ENCODE measurements around the gene SPATA13. TPM values are rescaled to one million over a fixed set of nuclear protein-coding genes. Genes with fewer than 3 reads are reported as not detected.

The SPATA13 gene
- total RNA-seq, 1 donor from 2014 or later, result 11.9 TPM

- no peak for DNase-seq (ENCODE audit: low read depth)
These were observed 194.6 kb downstream of the SPATA13 start for GRCh38 chr13:24355103-24355502.

- DNase-seq (ENCODE audit: low read depth), result no peak
These were observed 195.8 kb downstream of the SPATA13 start for GRCh38 chr13:24356270-24356669.

MicroRNAs encoded within 50 kb of the gene (microRNA counts, 767-probe panel; counts per million panel counts)
- not detected for microRNA hsa-miR-2276

Small RNAs within 50 kb of the gene (microRNA-seq; reads per million reads assigned to microRNA genes)
- 0.48 reads per million for gene MIR2276

Other genes starting within 250 kb of the SPATA13 start
- not detected in 2 replicates for gene C1QTNF9, start 148.9 kb downstream of the SPATA13 start, total RNA-seq

All from myocyte (in vitro differentiated cells).